Muscle of back (tissue), 13 donors: Measurements from ENCODE around the gene CHP1. TPM values are rescaled to one million over a fixed set of nuclear protein-coding genes. Genes with fewer than 3 reads are reported as not detected.
"Not testable (repeated sequence)": the region's sequence is repeated elsewhere in the genome, so short reads cannot be mapped to it uniquely, and the experiment has no call there.

Source experiments
- DNase-seq, 3 donors: peaks; one replicate each; pipeline versions ENCODE4 v3.0.0 to v3.0.0-alpha.2; 2013
- long read RNA-seq, 9 donors: transcript quantifications; one replicate each; lab custom pipeline, GENCODE V29; 2026
- polyA plus RNA-seq, 10 donors: library from polyadenylated mRNA; unstranded; fragments of 120-200 nt; gene quantifications; one replicate each; pipeline ENCODE4 v1.2.1, GENCODE V29; 2013; ENCODE audit not compliant: insufficient read length in 10 of 10

The CHP1 gene
- 10 to 100 TPM; 39.4 to 62.0 (median 50.8) TPM for polyA plus RNA-seq
- long read RNA-seq, donor 1, transcript CHP1-201 (7 exons, 3,329 nt) = major isoform, 9 of 9 reads
- long read RNA-seq, donor 1, partial matches to known transcripts = 0 of 9 reads
- long read RNA-seq, donor 1, other reads (novel, unspliced or antisense) = 0 of 9 reads
- long read RNA-seq, donor 2, transcript CHP1-201 (7 exons, 3,329 nt) = major isoform, 10 of 10 reads
- long read RNA-seq, donor 2, partial matches to known transcripts = 0 of 10 reads
- long read RNA-seq, donor 2, other reads (novel, unspliced or antisense) = 0 of 10 reads
- long read RNA-seq, donor 3 = 0 reads
- long read RNA-seq, donor 4, transcript CHP1-201 (7 exons, 3,329 nt) = major isoform, 6 of 6 reads
- long read RNA-seq, donor 4, partial matches to known transcripts = 0 of 6 reads
- long read RNA-seq, donor 4, other reads (novel, unspliced or antisense) = 0 of 6 reads
- long read RNA-seq, donor 5, transcript CHP1-201 (7 exons, 3,329 nt) = major isoform, 16 of 16 reads
- long read RNA-seq, donor 5, partial matches to known transcripts = 0 of 16 reads
- long read RNA-seq, donor 5, other reads (novel, unspliced or antisense) = 0 of 16 reads
- long read RNA-seq, donor 6, transcript CHP1-201 (7 exons, 3,329 nt) = major isoform, 12 of 114 reads
- long read RNA-seq, donor 6, partial matches to known transcripts = 102 of 114 reads
- long read RNA-seq, donor 6, other reads (novel, unspliced or antisense) = 0 of 114 reads
- long read RNA-seq, donor 7, transcript CHP1-201 (7 exons, 3,329 nt) = major isoform, 7 of 7 reads
- long read RNA-seq, donor 7, partial matches to known transcripts = 0 of 7 reads
- long read RNA-seq, donor 7, other reads (novel, unspliced or antisense) = 0 of 7 reads
- long read RNA-seq, donor 8, transcript CHP1-201 (7 exons, 3,329 nt) = major isoform, 5 of 5 reads
- long read RNA-seq, donor 8, partial matches to known transcripts = 0 of 5 reads
- long read RNA-seq, donor 8, other reads (novel, unspliced or antisense) = 0 of 5 reads
- long read RNA-seq, donor 9 = 0 reads

DNA sequence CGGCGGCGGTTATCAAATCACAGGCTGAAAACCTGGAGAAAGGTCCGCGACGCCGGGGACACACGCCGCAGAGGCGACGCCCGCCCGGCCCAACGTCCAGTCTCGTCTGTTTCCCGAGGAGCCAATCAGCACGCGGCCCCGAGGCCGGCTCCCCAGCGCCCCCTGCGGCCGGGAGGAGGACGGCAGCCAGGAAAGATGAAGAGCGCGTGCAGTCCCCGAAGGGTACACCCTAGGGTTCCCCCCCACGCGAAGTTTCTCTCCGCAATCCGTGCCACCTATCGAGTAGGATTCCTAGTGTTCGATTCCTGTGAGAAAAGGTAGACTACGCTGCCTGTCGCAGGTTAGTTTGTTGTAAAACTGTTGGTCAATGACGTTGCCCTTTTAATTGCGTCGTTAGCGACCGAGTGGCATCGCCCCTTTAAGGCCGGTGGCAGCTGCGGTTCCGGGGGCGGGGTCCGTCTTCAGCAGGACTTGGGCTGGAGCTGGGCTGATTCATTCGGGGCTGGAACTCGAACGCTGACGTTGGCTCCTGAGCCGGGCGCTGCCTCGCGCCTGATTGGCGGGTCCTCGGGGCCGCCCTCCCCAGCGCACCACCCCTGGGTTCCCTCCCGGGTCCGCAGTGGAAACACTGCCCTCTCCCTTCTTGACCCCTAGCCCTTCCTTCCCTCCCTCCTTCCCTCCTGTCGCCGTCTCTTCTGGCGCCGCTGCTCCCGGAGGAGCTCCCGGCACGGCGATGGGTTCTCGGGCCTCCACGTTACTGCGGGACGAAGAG lies at the start of gene CHP1, which contains the start of gene EXD1:
Gene CHP1 (plus strand): TSS at position 619 of the 772 bp plus-strand sequence. CDS start 115 bp downstream, at position 734.
Gene EXD1 (minus strand): TSS at position 108 of the 772 bp plus-strand sequence. CDS start 4,182 bp downstream, outside the sequence.
- DNase-seq = peak; percentile 97 to 99 (median 98)

DNA sequence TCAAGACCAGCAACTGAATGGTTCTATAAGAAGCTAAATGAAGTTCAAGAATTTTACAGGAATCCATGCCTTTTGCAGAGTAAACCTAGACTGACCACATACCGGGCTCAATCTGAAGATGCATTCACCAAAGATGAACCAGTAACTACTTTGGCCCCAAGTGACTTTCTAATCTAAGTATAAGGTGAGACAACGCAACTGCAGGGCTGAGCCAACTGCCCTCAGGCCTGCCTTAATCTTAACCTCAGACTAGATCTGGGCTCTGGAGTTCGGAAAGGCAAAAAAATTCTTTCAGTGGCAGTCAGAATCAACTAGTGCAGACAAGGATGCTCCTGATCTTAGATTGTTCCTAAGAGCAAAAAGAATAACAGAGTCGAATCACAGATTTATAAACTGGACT lies 48.8 kb upstream of the CHP1 start:
- no peak for DNase-seq

DNA sequence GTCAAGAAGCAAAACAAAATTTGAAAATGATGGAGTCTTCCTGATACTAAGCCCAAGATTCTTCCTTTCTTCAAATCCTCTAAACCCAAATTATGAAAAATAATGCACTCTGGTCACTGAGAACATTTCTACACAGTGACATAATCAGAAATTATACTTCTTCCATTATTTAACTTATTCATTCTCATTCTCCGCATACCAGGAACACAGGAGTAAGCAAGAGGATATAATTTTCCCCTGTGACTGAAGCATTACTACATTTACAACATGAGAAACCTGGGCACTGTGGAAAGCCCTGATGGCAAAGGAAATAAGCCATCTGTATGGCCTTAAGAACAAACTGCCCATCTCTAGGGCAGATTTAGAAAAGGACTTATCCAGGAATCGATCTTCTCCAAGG lies 47.5 kb upstream of the CHP1 start:
- peak in 1 of 3 donors; percentile 4 for DNase-seq

GRCh38 chr15:41194444-41194843 lies 36.6 kb upstream of the CHP1 start:
- DNase-seq = no peak

GRCh38 chr15:41199470-41199869 lies 31.6 kb upstream of the CHP1 start:
- no peak for DNase-seq

DNA sequence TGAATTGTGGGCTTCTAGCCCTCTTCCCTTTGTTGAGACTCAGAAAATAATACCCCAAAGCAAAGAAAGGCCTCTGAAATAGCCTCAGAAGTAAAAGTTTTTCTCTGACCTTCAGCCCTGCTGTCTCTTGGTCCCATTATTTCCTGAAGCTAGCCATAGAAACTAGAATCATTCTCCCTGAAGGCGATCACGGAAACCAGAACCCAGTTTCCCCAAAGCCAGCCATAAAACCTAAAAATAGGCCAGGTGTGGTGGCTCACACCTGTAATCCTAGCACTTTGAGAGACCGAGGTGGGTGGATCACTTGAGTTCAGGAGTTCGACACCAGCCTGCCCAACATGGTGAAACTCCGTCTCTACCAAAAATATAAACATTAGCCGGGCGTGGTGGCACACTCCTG lies 27.7 kb upstream of the CHP1 start:
- no peak for DNase-seq

DNA sequence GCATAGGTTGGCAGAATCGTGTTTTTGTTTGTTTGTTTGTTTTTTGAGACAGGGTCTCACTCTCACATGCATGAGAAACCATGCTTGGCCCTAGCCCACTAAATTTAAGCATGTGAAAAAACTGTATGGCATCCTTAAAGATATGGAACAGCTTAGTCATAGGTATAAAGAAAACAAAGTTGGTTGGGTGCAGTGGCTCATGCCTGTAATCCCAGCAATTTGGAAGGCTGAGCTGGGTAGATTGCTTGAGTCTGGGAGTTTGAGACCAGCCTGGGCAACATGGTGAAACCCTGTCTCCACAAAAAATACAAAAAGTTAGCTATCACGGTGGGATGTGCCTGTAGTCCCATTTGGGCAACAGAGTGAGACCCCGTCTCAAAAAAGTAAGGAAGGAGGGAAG lies 25.8 kb upstream of the CHP1 start:
- DNase-seq = no peak

DNA sequence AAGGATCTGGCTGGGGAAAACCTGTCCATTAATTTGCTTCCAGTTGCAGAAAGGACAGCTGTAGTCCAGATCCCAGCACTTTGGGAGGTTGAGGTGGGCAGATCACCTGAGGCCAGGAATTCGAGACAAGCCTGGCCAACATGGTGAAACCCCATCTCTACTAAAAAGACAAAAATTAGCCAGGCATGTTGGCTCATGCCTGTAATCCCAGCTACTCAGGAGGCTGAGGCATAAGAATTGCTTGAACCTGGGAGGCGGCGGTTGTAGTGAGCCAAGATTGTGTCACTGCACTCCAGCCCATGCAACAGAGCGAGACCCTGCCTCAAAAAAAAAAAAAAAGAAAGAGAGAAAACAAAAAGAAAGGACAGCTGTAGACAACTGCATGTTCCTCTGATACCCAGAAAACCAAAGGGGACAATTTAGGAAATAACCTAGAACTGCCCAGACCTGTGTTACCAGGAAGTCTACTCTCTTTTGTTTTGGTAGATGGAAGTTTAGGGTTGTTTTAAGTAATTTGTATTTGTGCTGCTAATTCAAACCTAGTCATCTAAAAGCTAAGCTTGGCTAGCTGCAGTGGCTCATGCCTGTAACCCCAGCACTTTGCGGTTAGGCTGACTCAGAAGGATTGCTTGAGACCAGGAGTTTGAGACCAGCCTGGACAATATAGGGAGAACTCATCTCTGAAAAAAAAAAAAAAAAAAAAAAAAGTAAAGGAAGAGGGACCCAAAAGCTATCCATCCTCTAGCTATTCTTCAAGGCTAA lies 23.2 kb upstream of the CHP1 start:
- DNase-seq = no peak

DNA sequence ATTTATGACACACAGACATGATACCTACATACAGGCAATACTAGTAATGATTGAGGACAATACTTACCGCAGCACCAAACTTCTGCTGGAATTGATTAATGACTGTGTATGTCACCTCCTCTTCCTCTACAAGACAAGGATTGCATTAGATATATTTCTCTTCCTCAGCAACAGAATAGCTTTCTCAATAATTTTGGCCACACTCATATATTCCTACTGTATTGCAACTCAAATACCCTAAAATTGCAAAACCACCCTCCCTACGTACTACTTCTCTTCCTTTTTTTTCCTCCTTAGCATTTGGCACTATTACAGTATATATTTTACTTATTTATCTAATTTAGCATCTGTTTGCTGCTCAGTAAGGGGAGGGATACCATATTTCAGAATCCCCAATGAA lies 15.4 kb upstream of the CHP1 start:
- no peak for DNase-seq

- no peak for DNase-seq
Observed at GRCh38 chr15:41218851-41219250, 12.2 kb upstream of the CHP1 start.

DNA sequence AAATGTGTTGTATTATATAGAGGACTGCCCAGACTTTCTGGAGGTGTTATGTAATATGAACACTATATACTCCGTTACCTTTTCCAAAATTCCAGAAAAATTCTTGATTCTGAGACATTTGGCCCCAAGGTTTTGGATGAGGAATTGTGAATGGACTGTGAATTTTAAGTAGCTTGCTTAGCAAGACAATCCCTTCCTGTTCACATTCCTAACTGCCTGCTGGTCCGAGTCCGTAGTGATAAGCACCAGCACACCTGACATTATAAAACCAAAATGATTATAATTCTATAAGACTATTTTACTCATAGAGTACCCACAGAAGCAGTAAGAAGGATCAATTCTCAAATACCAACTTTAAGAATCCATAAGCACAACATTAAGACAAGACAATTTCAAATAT lies 11.7 kb upstream of the CHP1 start:
- no peak for DNase-seq

GRCh38 chr15:41230345-41230649 lies 771 bp upstream of the CHP1 start:
- no peak for DNase-seq

DNA sequence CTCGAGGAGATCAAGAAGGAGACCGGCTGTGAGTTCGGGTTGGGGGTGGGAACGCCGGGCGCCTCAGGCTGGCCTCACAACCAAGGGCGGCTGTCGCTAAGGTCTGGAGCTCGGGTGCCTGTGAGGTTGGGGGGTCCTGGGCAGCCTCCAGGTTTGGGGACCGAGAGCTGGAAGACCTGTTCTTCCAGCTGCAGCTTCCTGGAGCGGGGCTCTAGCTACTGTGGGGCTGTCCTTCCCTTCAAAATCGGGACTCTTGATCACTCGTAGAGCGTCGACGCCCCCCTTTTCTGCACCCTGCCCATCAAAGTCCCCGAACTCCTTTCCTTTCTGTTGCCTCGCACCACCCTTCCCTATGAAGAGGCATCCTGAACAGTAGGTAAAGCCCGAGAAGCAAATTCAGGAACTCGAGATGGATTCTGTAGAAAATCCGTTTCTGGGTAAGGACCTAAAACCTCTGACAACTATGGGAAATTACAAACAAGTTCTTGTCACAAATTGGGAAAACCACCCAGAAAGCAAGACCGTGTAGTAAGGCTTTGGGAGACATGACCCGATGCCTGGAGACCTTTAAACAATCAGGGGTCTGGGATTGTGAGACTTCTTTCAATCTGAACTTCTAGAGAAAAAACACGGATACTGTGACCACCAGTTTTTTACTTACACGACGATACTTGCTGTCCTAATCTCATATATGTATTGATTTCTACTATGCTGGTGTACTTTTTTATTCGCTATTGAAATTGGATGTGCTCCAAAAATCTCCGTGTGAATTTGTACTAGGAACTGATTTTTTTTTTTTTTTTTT lies 556 bp downstream of the CHP1 start:
- peak in 1 of 3 donors; percentile 5 for DNase-seq

GRCh38 chr15:41233367-41233771 lies 2.3 kb downstream of the CHP1 start:
- DNase-seq = peak; percentile 3 to 15 (median 14)

GRCh38 chr15:41235228-41235627 lies 4.2 kb downstream of the CHP1 start:
- DNase-seq = not testable (repeated sequence)

- no peak for DNase-seq
Observed at GRCh38 chr15:41235929-41236328, 4.9 kb downstream of the CHP1 start.

GRCh38 chr15:41238100-41238499 lies 7.0 kb downstream of the CHP1 start:
- DNase-seq = no peak

DNA sequence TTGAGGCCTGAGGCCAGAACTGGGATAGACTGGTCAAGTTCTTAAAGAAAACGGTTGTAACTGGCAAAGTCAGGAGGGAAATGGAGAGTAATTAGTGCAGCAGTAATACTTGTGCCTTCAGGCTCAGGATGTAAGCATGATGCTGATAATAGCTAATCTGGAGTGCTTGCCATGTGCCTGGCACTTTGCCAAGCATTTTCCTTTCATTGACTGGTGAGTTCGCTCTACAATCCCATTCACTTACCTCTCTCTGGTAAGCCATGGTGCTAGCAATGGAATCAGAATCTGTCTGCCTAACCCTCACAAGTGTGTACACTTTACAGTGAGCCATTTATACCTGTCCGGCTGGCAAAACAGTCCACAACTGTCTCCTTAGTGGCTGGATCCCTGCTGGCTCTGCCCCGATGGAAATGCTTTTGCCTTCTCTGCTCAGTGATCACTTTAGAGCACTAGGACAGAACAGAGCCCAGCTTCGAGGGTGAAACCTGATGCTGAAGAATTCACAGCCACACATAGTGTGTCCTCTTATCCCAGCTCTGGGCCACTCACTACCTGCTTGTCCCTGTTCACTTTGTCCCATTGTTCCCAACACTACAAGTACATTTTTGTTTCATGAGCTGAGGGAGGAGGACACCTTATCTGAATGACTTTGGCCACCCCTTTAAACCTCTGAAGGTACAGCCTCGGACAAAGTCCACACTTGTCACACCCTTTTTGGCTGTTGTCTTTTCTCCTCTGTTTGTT lies 10.3 kb downstream of the CHP1 start:
- DNase-seq = peak in 2 of 3 donors; percentile 10 to 19

DNA sequence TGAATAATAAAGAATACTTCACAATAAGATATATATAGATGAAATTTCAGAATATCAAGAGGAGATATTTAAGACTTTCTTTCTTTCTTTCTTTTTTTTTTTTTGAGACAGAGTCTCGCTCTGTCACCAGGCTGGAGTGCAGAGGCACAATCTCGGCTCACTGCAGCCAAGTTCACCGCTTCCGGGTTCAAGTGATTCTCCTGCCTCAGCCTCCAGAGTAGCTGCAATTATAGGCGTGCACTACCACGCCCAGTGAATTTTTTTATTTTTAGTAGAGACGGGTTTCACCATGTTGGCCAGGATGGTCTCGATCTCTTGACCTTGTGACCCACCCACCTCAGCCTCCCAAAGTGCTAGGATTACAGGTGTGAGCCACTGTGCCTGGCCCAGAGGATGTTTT lies 19.7 kb downstream of the CHP1 start:
- DNase-seq = not testable (repeated sequence)
